ENCODE data around the gene UNC5A.

UNC5A gene

DNA sequence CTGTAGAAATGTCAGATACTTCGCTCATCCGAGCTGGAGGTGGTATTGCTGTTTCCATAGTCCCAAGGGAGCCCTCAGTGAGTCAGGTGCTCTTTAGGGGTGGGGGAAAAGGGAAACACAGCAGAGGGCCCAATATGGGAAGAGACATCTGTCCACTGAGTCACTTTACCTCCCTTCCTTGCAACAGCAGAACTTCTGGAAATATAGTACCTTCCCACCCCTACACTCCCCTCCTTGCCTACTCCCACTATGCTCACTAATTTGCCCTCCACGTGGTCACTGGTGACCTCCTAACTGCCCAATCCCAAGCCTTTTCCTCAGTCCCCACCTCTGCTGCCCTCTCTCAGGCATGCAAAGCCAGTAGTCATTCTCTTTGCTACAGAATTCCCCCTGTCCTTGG is 86.9 kb downstream of the UNC5A start:
- DNase-seq (ENCODE audit: low spot score), result no peak

DNA sequence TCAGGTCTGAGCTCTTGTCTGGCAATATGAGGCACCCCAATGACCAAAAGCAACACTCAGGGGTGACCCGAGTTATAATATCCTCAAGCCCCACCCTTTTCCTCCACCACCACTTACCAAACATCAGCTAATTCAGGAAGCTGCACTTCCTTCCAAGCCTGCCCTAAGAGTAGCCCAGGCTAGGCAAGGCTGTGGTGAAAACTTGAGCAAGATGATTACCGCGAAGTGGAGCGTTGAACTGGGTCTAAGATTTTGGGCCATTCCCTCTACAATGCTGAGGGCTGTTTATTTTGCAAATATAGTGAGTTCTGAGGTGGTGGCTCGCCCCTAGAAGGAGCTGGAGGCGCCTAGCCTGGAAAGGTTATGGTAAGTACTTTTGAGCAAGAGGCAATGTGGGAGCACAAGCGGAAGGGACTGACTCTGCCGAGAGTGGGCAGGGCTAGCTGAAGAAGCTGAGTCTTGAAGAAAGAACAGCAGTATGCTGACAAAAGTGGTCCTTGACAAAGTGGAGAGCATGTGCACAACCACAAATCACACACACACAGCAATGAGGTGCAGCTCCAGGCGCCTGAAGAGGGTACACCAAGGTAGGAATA is 89.0 kb downstream of the UNC5A start, which contains the start of gene HK3:
HK3 (minus strand) TSS at position 51 of the 596 bp plus-strand sequence. CDS start 3,187 bp downstream, outside the sequence.
- no peak for DNase-seq (ENCODE audit: low spot score)

DNA sequence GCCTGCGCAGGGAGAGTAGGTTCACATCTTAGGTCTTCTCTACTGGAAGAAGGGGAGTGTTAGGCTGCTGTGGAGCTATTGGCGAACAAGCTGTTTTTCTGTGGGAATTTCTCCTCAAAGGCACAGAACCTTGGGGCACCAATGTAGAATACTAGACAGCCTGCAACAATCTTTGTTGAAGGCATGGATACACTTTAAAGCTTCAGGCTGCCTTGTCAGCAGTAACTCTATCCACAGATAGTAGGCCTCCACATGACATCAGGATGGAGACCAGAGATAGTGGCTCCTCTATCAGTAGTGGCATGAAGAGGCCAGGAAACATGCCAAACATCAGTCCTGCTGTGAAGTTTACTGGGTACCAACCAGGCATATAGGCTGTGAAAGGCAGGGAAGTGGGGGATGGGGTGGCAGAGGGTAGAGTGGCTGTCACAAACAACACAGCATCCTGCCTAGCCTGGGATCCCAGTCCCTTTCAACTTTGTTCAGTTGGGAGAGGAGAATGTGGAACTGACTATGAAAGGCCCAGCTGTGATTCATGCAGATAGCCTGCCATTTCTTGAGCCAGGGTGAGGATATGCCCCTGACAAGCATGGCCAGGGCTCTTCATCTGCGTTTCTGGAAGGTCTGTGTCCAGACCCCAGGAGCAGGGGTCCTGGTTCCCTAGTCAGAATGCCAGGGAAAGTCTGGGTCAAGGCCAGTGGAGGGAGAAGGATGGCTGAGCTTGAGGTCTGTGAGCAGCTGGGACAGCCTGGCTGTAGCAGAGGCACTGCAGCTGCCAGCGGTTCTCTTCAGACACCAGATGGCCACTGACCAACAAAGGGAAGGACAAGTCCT is 89.8 kb downstream of the UNC5A start:
- DNase-seq (ENCODE audit: low spot score), result no peak

DNA sequence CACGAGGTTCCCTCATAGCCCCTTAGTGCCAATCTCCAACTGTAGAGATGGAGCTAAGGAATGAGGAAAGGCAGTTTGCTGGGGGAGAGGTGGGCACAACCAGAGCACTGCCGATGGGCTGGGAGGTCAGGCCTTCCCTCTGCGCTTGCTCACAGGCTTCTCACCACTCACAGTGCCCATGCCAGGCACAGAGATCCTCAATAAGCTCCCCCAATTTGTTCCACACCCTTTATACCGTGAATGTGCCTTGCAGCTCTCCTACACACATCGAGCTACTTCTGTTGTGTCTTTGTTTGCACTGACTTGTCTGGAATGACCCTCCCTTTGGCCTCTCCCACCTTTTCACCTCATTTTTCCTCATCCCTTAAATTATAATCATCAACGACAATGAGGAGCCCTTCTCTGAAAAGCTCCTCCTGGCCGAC is 90.4 kb downstream of the UNC5A start:
- DNase-seq (ENCODE audit: low spot score), result no peak

DNA sequence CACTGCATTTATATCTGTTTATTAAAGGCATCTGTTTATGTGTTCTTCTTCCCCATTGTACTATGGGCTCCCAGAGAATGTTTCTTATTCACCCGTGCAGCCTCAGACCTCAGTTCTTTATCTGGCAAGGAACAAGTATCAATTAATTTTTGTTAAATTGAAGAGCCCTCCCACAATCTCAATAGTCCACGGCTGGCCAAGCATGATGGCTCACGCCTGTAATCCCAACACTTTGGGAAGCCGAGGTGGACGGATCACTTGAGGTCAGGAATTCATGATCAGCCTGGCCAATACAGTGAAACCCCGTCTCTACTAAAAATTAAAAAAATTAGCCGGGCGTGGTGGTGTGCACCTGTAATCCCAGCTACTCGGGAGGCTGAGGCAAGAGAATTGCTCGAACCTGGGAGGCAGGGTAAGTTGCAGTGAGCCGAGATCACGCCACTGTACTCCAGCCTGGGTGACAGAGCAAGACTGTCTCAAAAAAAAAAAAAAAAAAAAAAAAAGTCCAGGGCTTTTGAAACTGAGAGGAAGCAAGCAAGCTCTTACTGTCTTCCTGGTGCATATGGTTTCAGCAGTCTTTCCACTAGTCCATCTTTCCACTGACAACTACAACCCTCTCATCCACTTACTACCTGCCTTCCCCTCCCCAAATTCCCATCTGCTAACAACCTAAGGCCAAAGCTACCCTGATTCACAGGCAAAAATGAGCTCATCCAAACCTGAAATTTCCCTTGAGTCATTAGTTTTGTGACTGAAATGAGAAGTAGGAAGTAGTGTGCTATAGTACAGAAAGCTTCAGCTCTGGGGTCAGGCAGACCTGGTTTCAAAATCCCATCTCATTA is 91.1 kb downstream of the UNC5A start:
- DNase-seq (ENCODE audit: low spot score), result no peak

DNA sequence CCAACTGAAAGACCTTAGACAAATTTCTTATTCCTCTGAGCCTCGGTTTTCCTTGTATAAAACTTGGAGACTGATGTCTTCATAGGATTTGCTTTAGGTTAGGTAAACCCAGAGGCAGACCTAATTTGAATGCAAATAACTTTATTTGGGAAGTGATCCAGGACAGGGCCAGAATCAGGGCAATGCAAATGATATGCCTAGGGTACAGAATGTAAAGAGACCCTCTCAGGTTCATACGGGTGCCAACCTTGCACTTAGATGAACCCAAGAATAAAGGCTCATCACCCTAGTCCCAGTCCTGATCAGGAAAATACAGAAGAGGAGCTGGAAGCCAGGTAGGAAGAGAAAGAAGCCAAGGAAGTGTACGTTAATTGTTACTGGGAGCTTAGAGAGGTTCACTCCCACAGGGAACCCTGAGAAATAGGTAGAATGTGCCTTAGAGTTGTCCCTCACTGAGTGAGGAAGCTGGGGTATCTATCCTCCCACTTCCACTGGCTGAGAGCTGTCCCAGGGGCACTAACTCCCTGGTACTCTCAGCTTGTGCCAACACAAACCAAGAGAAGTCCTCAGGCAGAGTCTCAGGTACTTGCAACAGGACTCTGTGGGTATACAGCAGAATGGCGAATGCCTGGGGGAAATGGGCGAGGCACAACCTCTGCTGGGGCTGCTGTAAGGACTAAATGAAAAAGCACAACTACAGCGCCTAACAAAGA is 91.9 kb downstream of the UNC5A start:
- no peak for DNase-seq (ENCODE audit: low spot score)

DNA sequence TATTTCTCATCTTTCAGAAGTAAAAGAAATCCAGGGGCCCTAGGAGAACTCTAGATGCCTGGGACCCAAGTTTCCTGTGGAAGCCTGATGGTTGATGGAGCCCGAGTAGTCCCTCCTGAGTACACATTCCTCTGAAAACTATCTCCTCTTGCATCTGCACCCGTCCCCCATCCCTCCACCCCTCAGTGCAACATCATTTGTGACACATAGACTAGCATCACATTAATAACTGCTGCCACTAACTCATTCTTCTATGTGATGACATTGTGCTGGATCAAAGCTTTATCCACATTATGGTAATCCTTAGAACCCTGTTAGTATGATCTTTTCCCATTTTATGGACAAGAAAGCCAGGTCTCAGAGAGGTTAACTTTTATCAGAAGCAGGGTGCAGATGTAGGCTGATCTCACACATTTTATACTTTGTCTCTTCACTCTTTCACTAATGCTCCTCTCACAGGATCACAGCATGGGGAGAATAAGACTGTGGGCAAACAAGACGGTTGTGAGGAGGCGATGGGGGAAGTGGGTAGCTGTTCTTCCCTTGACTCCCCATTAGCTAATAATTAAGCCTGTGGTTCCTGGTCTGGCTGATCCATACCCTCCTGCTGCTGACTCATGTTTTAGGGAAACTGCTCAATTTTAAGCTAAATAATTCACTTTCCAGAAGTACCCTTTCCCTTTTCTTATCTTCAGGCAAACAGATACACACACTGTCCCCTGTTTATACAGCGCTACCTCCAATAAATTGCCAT is 92.7 kb downstream of the UNC5A start:
- no peak for DNase-seq (ENCODE audit: low spot score)

DNA sequence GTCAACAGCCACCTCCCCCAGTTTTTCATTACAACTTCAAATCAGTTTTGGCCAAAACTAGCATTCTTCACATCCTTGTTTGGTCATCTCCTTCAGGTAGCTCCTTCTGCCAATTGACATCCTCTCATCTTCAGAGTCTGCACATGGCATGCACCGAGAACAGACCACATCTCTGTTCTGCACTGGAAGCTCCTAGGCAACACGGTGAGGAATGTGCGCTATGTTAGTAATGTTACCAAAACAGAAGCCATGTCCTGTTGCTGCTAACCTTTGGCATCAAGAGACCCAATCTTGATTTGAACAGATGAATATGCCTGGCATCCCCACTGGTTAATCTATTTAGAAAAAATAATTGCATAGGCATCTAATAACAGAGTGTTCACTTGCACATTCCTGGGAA is 93.9 kb downstream of the UNC5A start:
- no peak for DNase-seq (ENCODE audit: low spot score)

DNA sequence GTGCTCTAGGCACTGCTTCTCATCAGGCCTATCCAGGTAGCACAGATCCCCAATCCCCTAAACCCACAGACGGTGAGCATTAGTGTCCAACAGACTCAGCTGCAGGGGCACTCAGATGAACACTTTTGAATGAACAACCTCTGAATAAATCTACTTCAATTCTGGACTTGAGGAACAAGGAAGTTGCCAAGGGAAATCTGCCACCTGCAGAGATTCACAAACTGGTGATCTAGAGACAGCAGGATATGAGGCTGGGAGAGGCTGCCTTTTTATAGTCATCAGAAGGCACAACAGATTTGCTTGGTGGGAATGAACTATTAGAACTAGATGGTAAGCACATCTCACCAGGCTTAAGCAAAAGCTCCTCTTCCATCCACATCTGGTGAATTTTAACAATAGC is 95.8 kb downstream of the UNC5A start:
- DNase-seq (ENCODE audit: low spot score), result no peak

DNA sequence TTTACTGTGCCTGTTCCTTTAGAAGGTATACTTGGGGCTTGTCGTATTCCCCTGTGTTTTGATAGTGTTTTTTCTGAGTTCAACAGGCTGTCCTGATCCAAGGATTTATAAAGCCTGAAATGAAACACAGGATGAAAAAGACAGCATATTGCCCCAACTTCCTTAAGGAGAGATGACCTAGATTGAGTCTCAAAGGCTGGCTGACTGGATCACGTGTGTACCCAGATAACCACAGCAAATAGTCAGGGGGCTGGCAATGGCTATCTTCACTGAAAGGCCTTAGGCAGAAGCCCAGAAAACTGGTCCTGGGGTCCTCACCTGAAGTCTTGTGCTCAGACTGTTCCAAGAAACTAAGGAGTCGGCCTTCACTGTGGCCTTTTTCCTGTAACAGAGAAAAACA is 96.4 kb downstream of the UNC5A start:
- no peak for DNase-seq (ENCODE audit: low spot score)

DNA sequence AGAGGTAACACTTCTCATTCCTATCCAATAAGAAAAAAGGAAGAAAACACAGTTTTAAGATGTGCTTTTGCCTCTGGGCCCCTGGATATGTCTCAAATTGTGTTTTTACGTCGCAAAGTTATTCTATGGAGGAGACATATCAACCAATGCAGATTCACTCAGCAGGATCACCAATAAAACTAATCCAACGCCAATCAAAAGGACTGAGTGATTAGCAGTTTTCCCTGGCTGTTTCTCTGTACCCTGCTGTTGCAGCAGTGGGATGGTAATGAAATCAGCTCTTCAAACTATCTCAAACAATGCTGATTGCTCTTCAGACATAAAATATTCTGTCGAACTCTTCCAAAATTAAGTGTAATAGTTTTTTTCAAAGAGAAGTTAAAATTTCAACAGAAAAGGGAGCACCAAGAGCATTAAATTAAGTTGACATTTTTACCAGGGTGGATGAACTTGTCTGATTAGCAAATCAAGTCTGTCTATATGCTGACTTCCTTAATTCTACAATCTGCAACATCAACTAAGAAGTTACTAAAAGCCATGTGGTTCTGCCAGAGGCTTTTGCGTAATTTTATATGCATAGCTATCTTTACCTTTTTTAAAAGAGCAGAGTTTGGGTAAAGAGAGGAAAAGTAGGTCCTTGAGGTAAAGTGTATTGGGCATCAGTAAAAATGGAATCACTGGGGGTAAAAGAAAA is 98.5 kb downstream of the UNC5A start:
- no peak for DNase-seq (ENCODE audit: low spot score)

DNA sequence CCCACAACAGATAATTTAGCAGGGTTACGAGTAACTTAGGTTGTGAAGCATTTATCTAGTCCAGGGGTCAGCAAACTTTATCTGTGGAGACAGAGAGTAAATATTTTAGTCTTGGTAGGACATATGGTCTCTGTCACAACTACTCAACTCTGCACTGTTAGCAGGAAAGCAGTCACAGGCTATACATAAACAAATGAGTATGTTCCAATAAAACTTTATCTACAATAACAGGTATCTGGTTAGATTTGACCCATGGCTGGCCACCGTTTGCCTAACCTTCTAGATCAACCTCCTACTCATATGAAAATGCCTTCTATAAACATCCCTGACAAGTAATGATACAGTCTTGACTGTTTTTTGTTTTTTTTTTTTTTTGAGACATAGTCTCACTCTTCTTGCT is 101.8 kb downstream of the UNC5A start:
- no peak for DNase-seq (ENCODE audit: low spot score)

DNA sequence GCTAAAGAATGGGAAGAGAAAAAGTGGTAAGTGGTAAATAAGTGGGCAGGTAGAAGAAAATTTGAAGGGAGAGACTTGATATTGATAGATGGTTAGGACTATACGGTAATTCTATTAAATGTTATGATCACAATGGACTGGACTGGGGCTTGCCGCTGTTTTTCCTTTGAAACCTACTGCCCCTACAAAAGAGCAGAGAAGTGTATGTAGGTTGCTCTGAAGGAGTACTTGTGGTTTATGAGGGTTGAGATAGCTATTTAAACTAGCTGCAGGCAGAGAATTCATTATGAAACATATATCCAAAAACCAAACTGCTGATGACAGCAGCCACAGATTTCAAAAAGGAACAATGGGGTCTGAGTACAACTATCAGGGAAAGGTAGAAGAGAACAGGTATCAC is 105.5 kb downstream of the UNC5A start:
- DNase-seq (ENCODE audit: low spot score), result no peak

DNA sequence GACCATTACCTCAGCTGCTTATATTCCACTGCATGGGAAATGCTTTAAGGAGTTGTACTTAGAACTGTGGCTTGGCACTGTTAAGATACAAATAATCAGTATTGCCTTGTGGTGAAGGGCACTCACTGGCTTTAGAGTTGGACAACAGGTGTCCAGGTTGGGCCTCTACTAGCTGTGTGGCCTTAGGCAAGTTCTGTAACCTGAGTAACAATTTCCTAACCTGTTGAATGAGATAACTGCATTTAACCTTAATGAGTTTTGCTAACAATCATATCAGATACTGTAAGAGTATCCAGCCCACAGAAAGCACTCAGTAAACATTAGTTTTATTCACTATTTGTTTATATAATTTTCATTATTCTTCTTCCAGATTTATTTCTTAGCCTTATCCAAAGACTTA is 106.0 kb downstream of the UNC5A start:
- DNase-seq (ENCODE audit: low spot score), result no peak

DNA sequence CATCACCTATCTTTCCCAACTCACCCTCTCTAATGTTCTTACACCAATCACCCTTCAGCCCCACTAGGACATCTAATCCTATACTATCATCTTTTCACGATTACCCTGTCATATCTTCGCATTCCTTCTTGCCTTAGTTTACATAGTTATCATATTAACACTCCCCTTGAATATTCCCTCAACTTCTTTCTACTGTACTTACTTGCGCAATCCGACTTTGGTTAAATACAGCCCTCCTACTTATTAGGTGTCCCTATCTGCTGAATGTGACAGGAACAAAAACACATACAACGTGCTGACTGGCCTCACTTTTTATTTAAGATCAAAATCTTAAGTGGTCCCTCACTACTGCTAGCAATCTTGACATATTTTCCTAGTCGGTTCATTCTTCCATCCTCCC is 108.3 kb downstream of the UNC5A start:
- no peak for DNase-seq (ENCODE audit: low spot score)

DNA sequence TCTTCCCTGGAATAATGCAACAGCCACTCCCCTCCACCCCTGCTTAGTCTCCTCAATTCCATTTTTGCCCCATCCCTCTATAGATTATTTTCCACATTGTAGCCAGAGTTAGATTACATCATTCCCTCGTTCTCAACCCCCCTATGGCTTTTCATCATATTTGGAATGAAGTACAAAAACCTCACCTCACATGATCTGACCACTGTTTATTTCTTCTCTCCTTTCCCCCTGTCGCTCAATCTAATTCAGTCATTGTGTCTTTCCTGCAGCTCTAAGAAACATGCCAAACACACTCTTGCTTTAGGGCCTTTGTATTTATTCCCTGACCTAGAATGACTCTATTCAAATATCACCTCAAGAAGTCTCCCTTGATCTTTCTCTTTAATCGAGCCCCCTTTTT is 111.4 kb downstream of the UNC5A start:
- DNase-seq (ENCODE audit: low spot score), result no peak

DNA sequence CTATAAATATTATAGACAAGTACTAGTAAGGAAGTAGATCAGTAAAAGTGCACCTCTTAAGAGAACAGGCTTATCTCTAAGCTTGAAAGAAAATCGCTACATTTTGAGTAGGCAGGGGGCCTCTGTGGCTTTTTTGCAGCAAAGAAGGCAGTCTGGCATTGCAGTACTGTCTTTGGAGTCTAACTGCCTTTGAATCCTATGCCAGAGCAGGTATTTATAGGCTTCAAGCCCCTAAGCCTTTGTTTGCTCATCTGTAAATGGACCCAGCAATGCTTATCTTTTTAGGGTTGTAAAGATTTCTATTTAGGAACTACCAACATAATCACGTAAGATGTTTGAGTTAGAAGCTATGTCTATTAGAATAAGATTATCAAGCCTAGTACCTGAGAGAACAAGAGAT is 112.5 kb downstream of the UNC5A start:
- no peak for DNase-seq (ENCODE audit: low spot score)

DNA sequence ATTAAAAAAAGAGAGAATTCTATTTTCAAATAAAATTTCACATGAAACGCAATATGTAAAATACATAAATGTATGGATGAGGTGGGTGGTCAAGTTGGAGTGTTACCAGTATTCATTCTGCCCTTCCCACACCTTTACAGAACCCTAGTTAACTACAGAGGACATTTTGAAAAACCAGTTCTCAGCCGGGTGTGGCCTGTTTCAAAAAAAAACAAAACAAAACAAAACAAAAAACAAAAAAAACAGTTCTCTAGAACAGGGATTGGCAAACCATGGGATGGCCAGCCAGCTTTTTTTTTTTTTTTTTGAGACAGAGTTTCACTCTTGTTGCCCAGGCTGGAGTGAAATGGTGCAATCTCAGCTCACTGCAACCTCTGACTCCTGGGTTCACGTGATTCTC is 117.2 kb downstream of the UNC5A start:
- no peak for DNase-seq (ENCODE audit: low spot score)

DNA sequence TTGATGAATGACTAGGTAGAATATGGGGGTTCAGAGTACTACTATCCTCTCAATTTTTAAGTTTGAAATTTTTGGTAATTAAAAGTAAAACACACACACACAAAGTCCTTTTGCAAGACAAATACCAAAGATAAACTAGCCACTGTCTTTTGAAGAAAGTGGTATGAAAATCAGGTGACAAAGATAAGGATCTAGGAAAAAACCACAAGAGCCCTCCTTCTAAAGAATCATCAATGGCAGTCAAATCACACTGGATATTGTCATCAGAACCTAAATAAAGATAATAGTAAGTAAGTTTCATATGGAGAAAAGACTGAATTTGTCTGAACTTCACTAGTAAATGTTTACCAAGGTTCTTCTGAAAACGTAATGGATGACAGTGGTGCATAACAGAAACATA is 119.3 kb downstream of the UNC5A start:
- DNase-seq (ENCODE audit: low spot score), result no peak

Measured in GM03348 (cell line).